Left lobe of liver (tissue), 2 donors: ENCODE data around the gene TMEM127. TPM values are rescaled to one million over a fixed set of nuclear protein-coding genes. Genes with fewer than 3 reads are reported as not detected.
"Not testable (repeated sequence)": the region's sequence is repeated elsewhere in the genome, so short reads cannot be mapped to it uniquely, and the experiment has no call there.

Source experiments
- ATAC-seq: fragments of 200-7000 bp; cut with Tn5 transposase; one replicate; pipeline ENCODE4 v1.9.1; 2020; ENCODE audit warnings: mild to moderate bottlenecking, moderate library complexity
- DNase-seq: peaks from one replicate; pipeline ENCODE4 v3.0.0-alpha.2; 2020; ENCODE audit warnings: low spot score
- total RNA-seq: library from RNA; stranded (reverse); gene quantifications from one replicate; pipeline ENCODE4 v1.2.1, GENCODE V29; 2021
- donor health status: DM: no; HTN: no; CAD: no; lungs with moderate emphysema.
- donor health status: DM: no; HTN: yes; CAD: no.

TMEM127 gene
- total RNA-seq, 1 donor from 2014 or later = 30.6 TPM

GRCh38 chr2:96264656-96265348 lies 995 bp downstream of the TMEM127 start:
- DNase-seq (no peak), ATAC-seq (peak; percentile 3)

GRCh38 chr2:96264086-96264485 lies 1.7 kb downstream of the TMEM127 start:
- ATAC-seq (no peak), DNase-seq (no peak)

DNA sequence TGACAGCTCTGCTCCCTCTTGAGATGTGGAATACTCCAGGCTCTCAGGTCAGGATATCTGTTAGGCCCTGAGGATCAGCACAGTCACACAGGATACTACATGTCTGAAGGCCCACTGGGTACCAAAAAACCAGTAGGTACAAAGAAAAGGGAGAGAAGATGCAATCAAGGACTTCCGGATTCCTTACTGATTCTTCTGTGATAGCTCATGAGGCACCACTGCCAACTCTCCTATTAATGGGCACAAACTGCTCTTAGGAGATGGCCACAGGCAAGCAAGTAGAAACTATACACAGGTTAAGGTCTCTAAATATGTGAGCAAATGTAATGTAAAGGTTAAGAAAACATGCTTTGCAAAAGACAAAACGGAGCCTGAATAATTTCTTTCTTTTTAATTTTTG lies 3.5 kb downstream of the TMEM127 start:
- no peak for DNase-seq
- ATAC-seq = no peak

GRCh38 chr2:96261328-96262003 lies 4.3 kb downstream of the TMEM127 start:
- no peak for DNase-seq
- peak; percentile 19 for ATAC-seq

GRCh38 chr2:96260387-96261260 lies 5.2 kb downstream of the TMEM127 start:
- DNase-seq = peak; percentile 87
- ATAC-seq = peak; percentile 82

DNA sequence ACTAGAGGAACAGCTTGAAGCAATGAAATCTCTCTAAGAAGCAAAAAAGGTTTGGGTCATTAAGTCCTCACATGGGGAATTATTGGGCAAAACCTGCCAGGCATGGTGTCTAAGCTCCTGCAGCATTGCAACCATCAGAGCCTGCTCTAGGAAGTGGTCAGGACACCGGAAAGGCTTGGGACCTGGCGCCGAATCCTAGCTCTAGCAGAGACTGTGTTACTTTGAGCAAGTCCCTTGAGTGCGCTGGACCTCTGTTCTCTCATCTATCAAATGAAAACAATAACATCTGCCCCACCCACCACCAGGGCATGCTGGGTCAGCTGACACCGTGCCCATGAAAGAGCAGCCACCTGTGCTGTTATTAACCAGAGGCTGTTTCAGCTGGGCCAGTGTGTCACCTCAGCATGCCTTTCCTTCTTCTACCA lies 6.3 kb downstream of the TMEM127 start:
- ATAC-seq (peak; percentile 7), DNase-seq (no peak)

GRCh38 chr2:96258166-96259022 lies 7.4 kb downstream of the TMEM127 start:
- DNase-seq = no peak
- no peak for ATAC-seq

- DNase-seq, ATAC-seq: not testable (repeated sequence)
These were observed 8.1 kb downstream of the TMEM127 start for GRCh38 chr2:96257744-96258143.

GRCh38 chr2:96256611-96257113 lies 9.1 kb downstream of the TMEM127 start:
- DNase-seq (no peak), ATAC-seq (no peak)

DNA sequence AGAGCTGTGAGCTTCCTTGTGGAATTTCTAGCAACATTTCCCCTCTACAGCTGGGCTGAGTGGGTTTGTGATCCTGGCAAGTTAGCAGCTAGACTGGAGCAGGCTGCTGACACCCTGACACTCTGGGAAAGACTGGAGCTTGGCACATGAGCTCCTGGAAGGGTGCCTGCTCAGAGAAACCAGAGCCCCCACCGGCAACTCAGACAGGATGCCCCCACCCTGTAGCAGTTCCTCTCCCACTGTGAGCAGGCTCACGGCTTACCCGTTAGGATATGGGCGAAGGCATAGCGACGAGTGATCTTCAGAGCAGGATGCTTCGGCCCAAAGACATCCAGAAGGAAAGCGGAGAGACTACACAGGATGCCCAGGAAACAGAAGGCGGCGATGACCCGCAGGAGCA lies 11.2 kb downstream of the TMEM127 start:
- DNase-seq (no peak), ATAC-seq (peak; percentile 20)

DNA sequence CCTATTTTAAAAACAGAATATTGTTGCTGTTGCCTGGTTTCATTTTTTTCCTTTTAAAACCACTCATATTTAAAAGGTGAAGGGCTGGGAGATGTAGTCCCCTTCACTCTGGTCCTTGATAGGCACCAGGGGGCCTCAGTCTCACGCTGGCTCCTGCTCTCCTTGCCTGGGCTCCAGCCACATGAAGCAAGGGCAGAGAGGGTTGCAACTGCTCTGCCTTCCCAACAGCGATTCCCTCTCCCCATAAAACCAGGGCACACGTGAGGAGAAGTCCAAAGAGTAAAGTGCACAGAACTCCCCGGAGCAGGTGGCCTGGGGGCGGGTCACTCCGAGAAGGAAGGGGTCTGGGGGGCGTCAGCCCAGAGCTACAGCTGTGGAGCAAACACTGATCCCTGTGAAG lies 12.8 kb downstream of the TMEM127 start:
- DNase-seq (peak; percentile 65), ATAC-seq (peak; percentile 83)

DNA sequence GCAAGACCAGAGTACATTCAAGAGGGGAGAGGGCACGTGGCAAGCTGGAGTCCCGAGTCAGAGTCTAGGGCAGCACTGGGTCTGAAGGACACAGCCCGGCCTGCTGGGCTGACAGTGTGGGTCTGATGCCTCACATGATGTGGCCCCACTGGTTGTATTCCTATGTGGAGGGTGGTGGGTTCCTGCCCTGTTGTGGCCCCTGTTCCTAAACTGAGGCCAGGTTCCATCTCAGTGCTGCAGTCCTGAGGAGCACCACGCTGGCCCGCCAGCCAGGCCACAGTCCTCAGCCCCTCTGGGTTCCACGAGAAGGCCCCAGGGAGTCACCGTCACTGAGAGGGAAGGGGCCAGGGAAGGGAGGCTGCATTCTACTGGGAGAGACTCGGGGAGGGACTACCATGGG lies 13.3 kb downstream of the TMEM127 start:
- DNase-seq (no peak), ATAC-seq (no peak)

DNA sequence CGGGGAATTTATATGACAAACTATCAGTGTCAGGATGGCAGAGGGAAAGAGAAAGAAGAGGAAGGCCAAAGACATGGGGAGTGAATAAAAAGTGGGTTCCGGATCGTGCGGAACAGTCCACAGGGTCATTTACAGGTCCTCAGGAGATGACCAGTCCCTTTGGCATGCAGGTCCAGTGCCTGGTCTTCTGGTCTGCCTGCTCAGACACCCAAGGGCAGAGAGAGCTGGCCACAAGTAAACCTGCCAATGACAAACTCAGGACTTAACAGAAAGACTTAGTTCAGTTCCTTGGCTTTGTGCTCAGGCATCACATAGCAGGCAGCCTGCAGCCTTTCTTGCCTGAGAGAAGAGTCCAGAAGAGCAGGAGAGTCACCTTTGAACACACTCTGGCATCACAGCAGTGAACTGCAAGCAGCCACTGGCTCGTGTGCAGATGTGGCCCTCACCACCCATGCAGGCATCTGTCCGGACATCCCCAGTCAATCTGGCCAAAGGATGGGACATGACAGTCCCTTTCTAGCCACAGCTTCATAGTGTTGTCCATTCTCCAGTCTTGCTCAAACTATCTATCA lies 14.0 kb downstream of the TMEM127 start:
- DNase-seq = no peak
- peak; percentile 50 for ATAC-seq

DNA sequence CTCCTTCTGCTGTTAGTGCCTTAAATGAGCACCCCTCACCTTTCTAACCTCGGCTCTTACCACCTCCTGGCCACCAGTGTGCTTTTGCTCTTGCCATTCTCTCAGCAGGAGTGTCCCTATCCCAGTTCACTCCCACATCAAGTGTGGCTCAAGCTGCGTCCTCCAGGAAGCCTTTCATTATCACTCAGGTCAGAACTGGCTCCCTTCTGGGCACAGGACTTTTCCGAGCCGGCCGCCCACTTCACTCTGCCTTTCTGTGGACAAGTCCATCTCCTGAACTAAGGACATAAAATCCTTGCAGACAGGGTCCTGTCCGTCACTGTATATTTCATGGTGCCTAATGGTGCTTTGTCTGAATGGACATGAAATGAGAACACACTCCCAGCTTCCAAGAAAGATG lies 15.6 kb downstream of the TMEM127 start:
- ATAC-seq = no peak

GRCh38 chr2:96249654-96250053 lies 16.1 kb downstream of the TMEM127 start:
- no peak for DNase-seq

More for the DNA sequence above, 15.6 kb downstream of the TMEM127 start:
- no peak for DNase-seq

DNA sequence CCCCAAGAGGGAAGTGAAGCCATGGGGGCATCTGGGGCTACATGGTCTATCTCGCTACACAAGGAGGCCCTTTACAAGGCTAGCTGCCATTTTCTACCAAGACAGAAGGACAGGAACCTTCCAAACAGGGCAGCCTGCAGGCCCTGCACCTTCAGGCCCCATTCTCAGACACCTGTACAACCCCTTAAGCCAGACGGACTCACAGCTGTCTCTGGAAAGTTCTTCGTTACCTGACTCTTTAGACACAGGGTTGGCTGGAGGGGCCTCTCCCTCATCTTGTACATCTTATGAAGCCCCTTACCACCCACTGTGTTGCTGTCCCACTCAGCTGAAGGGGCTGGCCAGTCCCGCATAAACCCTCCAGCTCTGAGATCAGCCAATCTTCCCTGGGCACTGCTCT lies 17.2 kb downstream of the TMEM127 start:
- DNase-seq (no peak), ATAC-seq (no peak)

More at GRCh38 chr2:96249654-96250053, 16.1 kb downstream of the TMEM127 start:
- no peak for ATAC-seq

DNA sequence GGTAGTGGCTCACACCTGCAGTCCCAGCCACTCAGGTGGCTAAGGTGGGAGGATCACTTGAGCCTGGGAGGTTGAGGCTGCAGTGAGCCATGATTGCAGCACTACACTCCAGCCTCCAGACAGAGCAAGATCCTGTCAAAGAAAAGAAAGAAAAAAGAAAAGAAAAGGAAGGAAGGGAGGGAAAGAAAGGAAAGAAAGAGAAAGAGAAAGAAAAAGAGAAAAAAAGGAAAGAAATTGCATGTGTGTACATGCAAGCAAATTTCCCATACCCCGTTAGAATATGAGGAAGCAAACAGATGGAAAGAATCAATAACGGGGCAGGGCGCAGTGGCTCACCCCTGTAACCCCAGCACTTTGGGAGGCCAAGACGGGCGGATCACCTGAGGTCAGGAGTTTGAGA lies 17.9 kb downstream of the TMEM127 start:
- ATAC-seq = no peak
- DNase-seq = no peak

GRCh38 chr2:96247009-96247408 lies 18.8 kb downstream of the TMEM127 start:
- DNase-seq = no peak
- ATAC-seq = peak; percentile 32

GRCh38 chr2:96245609-96246390 lies 20.0 kb downstream of the TMEM127 start:
- peak; percentile 17 for ATAC-seq
- no peak for DNase-seq
